H1 (cell line): ENCODE data around the gene MAFF. TPM values are rescaled to one million over a fixed set of nuclear protein-coding genes. Genes with fewer than 3 reads are reported as not detected.

Experiments used
- ASH2L ChIP-seq: fragments of 200-600, 300-600 bp; sonication (generic); IDR thresholded peaks from one replicate; pipeline ENCODE4 v1.7.1; 2017; ENCODE audit warnings: low read length
- BACH1 ChIP-seq: IDR thresholded peaks from 2 replicates; pipeline ENCODE4 v1.6.1; 2012; ENCODE audit warnings: low read length, improper control_type of control experiment
- BCL11A ChIP-seq, 2 experiments: IDR thresholded peaks; one replicate each; pipeline ENCODE4 v1.6.1; 2011; ENCODE audit warnings: low read depth in 2 of 2, low read length in 2 of 2, mild to moderate bottlenecking in 2 of 2
- BRCA1 ChIP-seq: IDR thresholded peaks from 2 replicates; pipeline ENCODE4 v1.6.1; 2012; ENCODE audit warnings: low read depth, low read length, improper control_type of control experiment
- CHD2 ChIP-seq: IDR thresholded peaks from 2 replicates; pipeline ENCODE4 v1.6.1; 2012; ENCODE audit warnings: low read length, improper control_type of control experiment
- EGR1 ChIP-seq: IDR thresholded peaks from 2 replicates; pipeline ENCODE4 v1.6.1; 2011; ENCODE audit warnings: low read depth, low read length, borderline replicate concordance
- GABPA ChIP-seq: IDR thresholded peaks from 2 replicates; pipeline ENCODE4 v1.6.1; 2011; ENCODE audit warnings: mild to moderate bottlenecking, low read length, moderate library complexity, borderline replicate concordance; ENCODE audit not compliant: insufficient read depth
- JUND ChIP-seq: IDR thresholded peaks from 2 replicates; pipeline ENCODE4 v1.6.1; 2011; ENCODE audit warnings: mild to moderate bottlenecking, improper control_type of control experiment, low read length
- KDM1A ChIP-seq: fragments of 200-600, 300-600 bp; sonication (generic); IDR thresholded peaks from 2 replicates; pipeline ENCODE4 v1.7.1; 2016; ENCODE audit warnings: mild to moderate bottlenecking, low read length, borderline replicate concordance
- KDM4A ChIP-seq: IDR thresholded peaks from one replicate; pipeline ENCODE4 v1.7.1; 2012; ENCODE audit warnings: low read depth, mild to moderate bottlenecking, moderate library complexity, low read length, inconsistent platforms; ENCODE audit not compliant: severe bottlenecking
- MAFK ChIP-seq: IDR thresholded peaks from 2 replicates; pipeline ENCODE4 v1.6.1; 2012; ENCODE audit warnings: low read depth, mild to moderate bottlenecking, improper control_type of control experiment, low read length
- PHF8 ChIP-seq: fragments of 200-600 bp; sonication (generic); conservative IDR thresholded peaks from 2 replicates; pipeline ENCODE4 v1.7.1; 2012; ENCODE audit warnings: low read depth, mild to moderate bottlenecking, inconsistent platforms, low read length, moderate library complexity
- POLR2A ChIP-seq, 2 experiments: IDR thresholded peaks; 1 replicate in 1 of 2; 2 replicates in 1 of 2; pipeline ENCODE4 v1.6.1; 2011; ENCODE audit warnings: low read depth in 2 of 2, low read length in 2 of 2, mild to moderate bottlenecking in 2 of 2; ENCODE audit errors: control extremely low read depth in 1 of 2
- POLR2AphosphoS5 ChIP-seq: IDR thresholded peaks from 2 replicates; pipeline ENCODE4 v1.6.1; 2011; ENCODE audit warnings: low read depth, low read length
- RBBP5 ChIP-seq: IDR thresholded peaks from 2 replicates; pipeline ENCODE4 v1.7.1; 2012; ENCODE audit warnings: low read depth, mild to moderate bottlenecking, inconsistent platforms, low read length, moderate library complexity, borderline replicate concordance
- SIN3A ChIP-seq, 2 experiments: IDR thresholded peaks in 1 of 2; conservative IDR thresholded peaks in 1 of 2; 2 replicates each; pipeline ENCODE4 v1.6.1; 2011 to 2012; ENCODE audit warnings: low read length in 2 of 2, improper control_type of control experiment in 1 of 2, low read depth in 1 of 2, mild to moderate bottlenecking in 1 of 2
- SUZ12 ChIP-seq: fragments of 200-600 bp; sonication (generic); IDR thresholded peaks from 2 replicates; pipeline ENCODE4 v1.6.1; 2012; ENCODE audit warnings: mild to moderate bottlenecking, inconsistent platforms, low read length, moderate library complexity, mixed read lengths
- TAF7 ChIP-seq: optimal IDR thresholded peaks from 2 replicates; pipeline ENCODE3; 2011; ENCODE audit warnings: low read depth, mild to moderate bottlenecking, inconsistent platforms, low read length, moderate library complexity, borderline replicate concordance
- TBP ChIP-seq: IDR thresholded peaks from 2 replicates; pipeline ENCODE4 v1.6.1; 2011; ENCODE audit warnings: low read depth, low read length, improper control_type of control experiment
- polyA plus RNA-seq, 7 experiments: library from polyadenylated mRNA; depleted of rRNA in 3 of 7; stranded (reverse) in 5 of 7; unstranded in 2 of 7; fragments of >200 nt in 5 of 7; fragments of 200-250 nt in 2 of 7; gene quantifications; 1 replicate in 5 of 7; 2 replicates in 1 of 7; 4 replicates in 1 of 7; pipeline versions ENCODE4 v1.2.1 to v1.2.3, GENCODE V29; 2011 to 2013; ENCODE audit warnings: missing spikeins in 2 of 7, mixed read lengths in 2 of 7
- total RNA-seq: library from RNA; stranded (reverse); fragmentation: NEBNext Ultra II Directional; extraction: Animal tissue kit (Norgen Biotek cat#: 25700); gene quantifications from 2 replicates; pipeline ENCODE4 v1.2.1, GENCODE V29; 2021
- TF ChIP-seq, protein P1 (sequence below): IDR thresholded peaks from 2 replicates; pipeline ENCODE4 v1.6.1; 2011; ENCODE audit warnings: low read length, improper control_type of control experiment
- TF ChIP-seq, protein P2 (sequence below), 3 experiments: IDR thresholded peaks; 1 replicate in 2 of 3; 2 replicates in 1 of 3; pipeline versions ENCODE4 v1.5.1 to v1.6.1; 2011; ENCODE audit warnings: low read length in 3 of 3, mild to moderate bottlenecking in 3 of 3, inconsistent platforms in 2 of 3, low read depth in 1 of 3, moderate library complexity in 1 of 3; ENCODE audit not compliant: insufficient read depth in 1 of 3; ENCODE audit errors: control extremely low read depth in 1 of 3

The MAFF gene
- total and polyA plus RNA-seq, 2 of the 8 experiments (the other 6 are each of a cell fraction or from before 2014, with no cell fraction given), result 1.5 to 6.3 TPM

DNA sequence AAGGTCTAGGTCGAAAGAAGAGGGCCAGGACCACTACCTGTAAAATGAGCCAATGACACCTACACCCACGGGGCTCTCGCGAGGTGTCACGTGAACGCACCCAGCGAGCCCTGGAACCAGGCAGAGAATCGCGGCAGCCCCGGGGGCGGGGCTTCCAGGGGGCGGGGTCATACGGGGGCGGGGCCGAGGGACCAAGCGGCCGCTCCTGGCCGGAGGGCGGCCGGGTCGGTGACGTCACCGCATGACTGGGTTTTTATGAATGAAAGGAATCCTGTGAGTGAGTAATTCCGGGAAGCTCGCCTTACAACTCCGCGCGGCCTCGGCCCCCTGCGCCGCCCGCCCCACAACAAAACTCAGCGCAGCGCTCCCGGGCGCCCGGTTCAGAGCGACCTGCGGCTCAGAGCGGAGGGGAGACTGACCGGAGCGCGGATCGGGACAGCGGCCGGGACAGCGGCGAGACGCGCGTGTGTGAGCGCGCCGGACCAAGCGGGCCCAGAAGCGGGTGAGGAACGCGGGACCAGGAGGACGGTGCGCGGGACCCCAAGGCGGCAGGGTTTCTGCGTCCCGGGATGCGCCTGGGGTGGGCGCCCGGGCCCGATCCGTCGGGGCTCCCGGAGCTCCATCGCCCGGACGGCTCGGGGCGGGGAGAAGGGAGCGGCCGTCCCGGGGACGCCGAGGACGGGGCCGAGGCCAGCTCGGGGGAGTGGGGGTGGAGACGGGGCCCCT, at the start of gene MAFF (continued):
- TF ChIP-seq SIN3A (conservative IDR thresholded peaks at IDR 0.05 in 1 of 2, IDR thresholded peaks at IDR 0.05 in 1 of 2; ENCODE audit: low read depth in 1 of 2, low read length in 2 of 2) (peak; percentile 14 to 51; a peak in 1 of 4 replicates), KDM1A (no peak), BCL11A (IDR thresholded peaks at IDR 0.05; ENCODE audit: low read depth in 2 of 2, low read length in 2 of 2) (no peak), CHD2 (peak; percentile 95), RBBP5 (0 out of 2 replicates have a peak, but pooled peaks have one; percentile 66), MAFK (no peak), POLR2A (IDR thresholded peaks at IDR 0.05; ENCODE audit: control extremely low read depth in 1 of 2, low read depth in 2 of 2, low read length in 2 of 2) (peak in 1 of 2 experiments; percentile 78; a peak in 2 of 3 replicates), TBP (peak; percentile 81; the same call in 1 of the 2 replicates), POLR2AphosphoS5 (peak; percentile 43), JUND (peak; percentile 93), ASH2L (peak; percentile 29), KDM4A (peak; percentile 25), EGR1 (no peak), SUZ12 (0 out of 2 replicates have a peak, but pooled peaks have one; percentile 1), BACH1 (peak; percentile 1; the same call in 1 of the 2 replicates), GABPA (no peak), BRCA1 (peak; percentile 83), PHF8 (peak; percentile 76), TAF7 (peak; percentile 75)
- TF ChIP-seq, protein P1, sequence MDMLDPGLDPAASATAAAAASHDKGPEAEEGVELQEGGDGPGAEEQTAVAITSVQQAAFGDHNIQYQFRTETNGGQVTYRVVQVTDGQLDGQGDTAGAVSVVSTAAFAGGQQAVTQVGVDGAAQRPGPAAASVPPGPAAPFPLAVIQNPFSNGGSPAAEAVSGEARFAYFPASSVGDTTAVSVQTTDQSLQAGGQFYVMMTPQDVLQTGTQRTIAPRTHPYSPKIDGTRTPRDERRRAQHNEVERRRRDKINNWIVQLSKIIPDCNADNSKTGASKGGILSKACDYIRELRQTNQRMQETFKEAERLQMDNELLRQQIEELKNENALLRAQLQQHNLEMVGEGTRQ, result peak; percentile 69
- TF ChIP-seq, protein P2, sequence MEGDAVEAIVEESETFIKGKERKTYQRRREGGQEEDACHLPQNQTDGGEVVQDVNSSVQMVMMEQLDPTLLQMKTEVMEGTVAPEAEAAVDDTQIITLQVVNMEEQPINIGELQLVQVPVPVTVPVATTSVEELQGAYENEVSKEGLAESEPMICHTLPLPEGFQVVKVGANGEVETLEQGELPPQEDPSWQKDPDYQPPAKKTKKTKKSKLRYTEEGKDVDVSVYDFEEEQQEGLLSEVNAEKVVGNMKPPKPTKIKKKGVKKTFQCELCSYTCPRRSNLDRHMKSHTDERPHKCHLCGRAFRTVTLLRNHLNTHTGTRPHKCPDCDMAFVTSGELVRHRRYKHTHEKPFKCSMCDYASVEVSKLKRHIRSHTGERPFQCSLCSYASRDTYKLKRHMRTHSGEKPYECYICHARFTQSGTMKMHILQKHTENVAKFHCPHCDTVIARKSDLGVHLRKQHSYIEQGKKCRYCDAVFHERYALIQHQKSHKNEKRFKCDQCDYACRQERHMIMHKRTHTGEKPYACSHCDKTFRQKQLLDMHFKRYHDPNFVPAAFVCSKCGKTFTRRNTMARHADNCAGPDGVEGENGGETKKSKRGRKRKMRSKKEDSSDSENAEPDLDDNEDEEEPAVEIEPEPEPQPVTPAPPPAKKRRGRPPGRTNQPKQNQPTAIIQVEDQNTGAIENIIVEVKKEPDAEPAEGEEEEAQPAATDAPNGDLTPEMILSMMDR (IDR thresholded peaks at IDR 0.05; ENCODE audit: control extremely low read depth in 1 of 3, insufficient read depth in 1 of 3, low read depth in 1 of 3, low read length in 3 of 3), result no peak
